Psoas muscle (tissue), 8 donors: ENCODE data around the gene KRT72. TPM values are rescaled to one million over a fixed set of nuclear protein-coding genes. Genes with fewer than 3 reads are reported as not detected.

Experiments
- ATAC-seq, 4 donors: fragments of 200-7000 bp; cut with Tn5 transposase; one replicate each; pipeline ENCODE4 v1.9.1; 2020; ENCODE audit warnings: moderate library complexity in 3 of 4, mild to moderate bottlenecking in 2 of 4
- DNase-seq, 2 donors: peaks; one replicate each; pipeline ENCODE4 v3.0.0-alpha.2; 2020
- H3K27ac ChIP-seq: fragments of 200-600 bp; one replicate; pipeline ENCODE4 v1.8.0; 2022
- H3K27me3 ChIP-seq, 3 donors: fragments of 200-600 bp in 1 of 3; one replicate each; pipeline versions ENCODE4 v1.6.1 to v1.8.0; 2013 to 2022; ENCODE audit warnings: low read length in 2 of 3, mild to moderate bottlenecking in 2 of 3, moderate library complexity in 1 of 3; ENCODE audit not compliant: insufficient read depth in 3 of 3
- H3K36me3 ChIP-seq, 2 donors: fragments of 200-600 bp in 1 of 2; one replicate each; pipeline versions ENCODE4 v1.6.1 to v1.8.0; 2013 to 2022; ENCODE audit warnings: low read depth in 1 of 2, mild to moderate bottlenecking in 1 of 2, moderate library complexity in 1 of 2; ENCODE audit not compliant: insufficient read depth in 1 of 2
- H3K4me1 ChIP-seq: fragments of 200-600 bp; one replicate; pipeline ENCODE4 v1.8.0; 2022
- H3K4me3 ChIP-seq: fragments of 200-600 bp; one replicate; pipeline ENCODE4 v1.8.0; 2022; ENCODE audit warnings: mild to moderate bottlenecking
- H3K9me3 ChIP-seq: fragments of 200-600 bp; one replicate; pipeline ENCODE4 v1.8.0; 2022
- CTCF ChIP-seq: fragments of 200-600 bp; IDR thresholded peaks from one replicate; pipeline ENCODE4 v1.8.0; 2022; ENCODE audit warnings: antibody characterized with exemption
- WGBS, 3 donors: extraction: QIAGEN DNeasy Blood & Tissue Kit; methylation state at CpG; one replicate each; pipeline versions ENCODE4 v1.1.6 to v1.1.7; 2013; 5-methylcytosine and 5-hydroxymethylcytosine counted together
- intact Hi-C, 2 donors: fragments of 100-400 bp; cut with DNase I; formaldehyde crosslinking; loops; one replicate each; pipeline versions ENCODE4 v1.11.0 to v1.14.2; 2022
- polyA plus RNA-seq, 3 donors: library from polyadenylated mRNA; stranded (reverse); fragments of 200-250 nt; gene quantifications; one replicate each; pipeline ENCODE4 v1.2.3, GENCODE V29; 2013
- total RNA-seq, 4 donors: library from RNA; stranded (reverse); fragmentation: NEBNext Ultra II Directional in 2 of 4; extraction: Animal tissue kit (Norgen Biotek cat#: 25700) in 2 of 4; gene quantifications; one replicate each; pipeline versions ENCODE4 v1.2.1 to v1.2.4, GENCODE V29; 2021 to 2023
- donor health status: healthy with polysubstance abuse.
- donor health status: DM: no; HTN: no; CAD: no; lungs with moderate emphysema.
- donor health status: Bipolar disorder and iron deficiency.
- donor health status: healthy.
- donor health status: DM: yes; HTN: yes; CAD: no.
- donor health status: DM: no; HTN: no; CAD: no.
- donor health status: DM: no; HTN: no; CAD: no.
- donor health status: DM: yes; HTN: yes; CAD: no.

The KRT72 gene
- total and polyA plus RNA-seq, 7 donors = not detected

- intact Hi-C loops = no loop called here
- TF ChIP-seq CTCF = no peak
- H3K36me3 ChIP-seq = no peaks in the 10 kb centered on the region
- H3K27ac ChIP-seq = no peak overlapping the region
- DNase-seq (no peak), ATAC-seq (no peak)
- H3K4me1 ChIP-seq = no peaks in the 10 kb centered on the region
- H3K27me3 ChIP-seq = peaks cover 0 to 6% (median 0%) of the 10 kb centered on the region in 3 donors
- WGBS, 3 donors = 62 to 65% (median 63%) methylated on average over 3 of the region's 3 CpGs
- H3K9me3 ChIP-seq = no peaks in the 10 kb centered on the region
- no peak overlapping the region for H3K4me3 ChIP-seq
Measured at GRCh38 chr12:52537101-52537500, 64.2 kb downstream of the KRT72 start.

Other genes starting within 250 kb of the KRT72 start
- not detected for gene KRT85, start 234.0 kb downstream of the KRT72 start, total RNA-seq
- gene KRT85, start 234.0 kb downstream of the KRT72 start, polyA plus RNA-seq = not detected
- not detected for gene KRT84, start 215.8 kb downstream of the KRT72 start, total RNA-seq
- not detected for gene KRT84, start 215.8 kb downstream of the KRT72 start, polyA plus RNA-seq
- gene KRT82, start 195.1 kb downstream of the KRT72 start, total RNA-seq = not detected
- not detected for gene KRT82, start 195.1 kb downstream of the KRT72 start, polyA plus RNA-seq
- not detected for gene KRT75, start 167.1 kb downstream of the KRT72 start, total RNA-seq
- gene KRT75, start 167.1 kb downstream of the KRT72 start, polyA plus RNA-seq = not detected
- under 1 TPM in 2 of 4 donors, not detected in 2; 0.26 to 0.32 TPM for gene KRT6B, start 149.3 kb downstream of the KRT72 start, total RNA-seq
- under 1 TPM in 2 of 3 donors, not detected in 1; 0.04 TPM for gene KRT6B, start 149.3 kb downstream of the KRT72 start, polyA plus RNA-seq
- gene KRT6C, start 127.7 kb downstream of the KRT72 start, total RNA-seq = under 1 TPM in 2 of 4 donors, not detected in 2; 0.21 to 0.24 TPM
- gene KRT6C, start 127.7 kb downstream of the KRT72 start, polyA plus RNA-seq = under 1 TPM in 1 of 3 donors, not detected in 2; 0.04 TPM
- gene KRT6A, start 108.2 kb downstream of the KRT72 start, total RNA-seq = 1 to 10 TPM in 2 of 4 donors, under 1 TPM in 1, not detected in 1; 0.53 to 1.4 (median 1.2) TPM
- under 1 TPM; 0.13 to 0.51 (median 0.35) TPM for gene KRT6A, start 108.2 kb downstream of the KRT72 start, polyA plus RNA-seq
- 1 to 10 TPM in 1 of 4 donors, under 1 TPM in 2, not detected in 1; 0.61 to 1.4 (median 0.85) TPM for gene KRT5, start 81.1 kb downstream of the KRT72 start, total RNA-seq
- under 1 TPM; 0.21 to 0.86 (median 0.48) TPM for gene KRT5, start 81.1 kb downstream of the KRT72 start, polyA plus RNA-seq
- not detected for gene KRT71, start 48.3 kb downstream of the KRT72 start, total RNA-seq
- gene KRT71, start 48.3 kb downstream of the KRT72 start, polyA plus RNA-seq = not detected
- gene KRT74, start 27.6 kb downstream of the KRT72 start, total RNA-seq = not detected
- gene KRT74, start 27.6 kb downstream of the KRT72 start, polyA plus RNA-seq = not detected
- not detected for gene KRT73, start 17.1 kb upstream of the KRT72 start, total RNA-seq
- not detected for gene KRT73, start 17.1 kb upstream of the KRT72 start, polyA plus RNA-seq
- gene KRT2, start 50.7 kb upstream of the KRT72 start, total RNA-seq = not detected
- gene KRT2, start 50.7 kb upstream of the KRT72 start, polyA plus RNA-seq = not detected
- gene KRT1, start 78.9 kb upstream of the KRT72 start, total RNA-seq = 1 to 10 TPM in 1 of 4 donors, under 1 TPM in 2, not detected in 1; 0.16 to 1.1 (median 0.25) TPM
- gene KRT1, start 78.9 kb upstream of the KRT72 start, polyA plus RNA-seq = under 1 TPM in 1 of 3 donors, not detected in 2; 0.13 TPM
- gene KRT77, start 102.1 kb upstream of the KRT72 start, total RNA-seq = not detected
- gene KRT77, start 102.1 kb upstream of the KRT72 start, polyA plus RNA-seq = under 1 TPM in 2 of 3 donors, not detected in 1; 0.01 to 0.04 TPM
- gene KRT76, start 175.9 kb upstream of the KRT72 start, total RNA-seq = not detected
- gene KRT76, start 175.9 kb upstream of the KRT72 start, polyA plus RNA-seq = not detected
- gene KRT3, start 194.7 kb upstream of the KRT72 start, total RNA-seq = not detected
- gene KRT3, start 194.7 kb upstream of the KRT72 start, polyA plus RNA-seq = not detected
- under 1 TPM in 2 of 4 donors, not detected in 2; 0.12 to 0.15 TPM for gene KRT4, start 212.7 kb upstream of the KRT72 start, total RNA-seq
- gene KRT4, start 212.7 kb upstream of the KRT72 start, polyA plus RNA-seq = 1 to 10 TPM in 1 of 3 donors, under 1 TPM in 1, not detected in 1; 0.72 to 1.7 TPM
- not detected for gene KRT79, start 232.8 kb upstream of the KRT72 start, total RNA-seq
- gene KRT79, start 232.8 kb upstream of the KRT72 start, polyA plus RNA-seq = under 1 TPM in 2 of 3 donors, not detected in 1; 0.03 to 0.05 TPM
- not detected for gene KRT78, start 247.5 kb upstream of the KRT72 start, total RNA-seq
- gene KRT78, start 247.5 kb upstream of the KRT72 start, polyA plus RNA-seq = under 1 TPM in 1 of 3 donors, not detected in 2; 0.04 TPM